GM21825 (cell line): ENCODE data around the gene AGR3.

Experiments used
- ATAC-seq: cut with Tn5 transposase; IDR thresholded peaks from one replicate; pipeline ENCODE4 v1.9.1; 2021; ENCODE audit warnings: mild to moderate bottlenecking, moderate library complexity; ENCODE audit not compliant: unreplicated experiment

AGR3 gene

GRCh38 chr7:16881844-16882243, at the start of gene AGR3:
Gene AGR3 (minus strand): TSS chr7:16881983. CDS start chr7:16878618, 3,365 bp downstream.
- ATAC-seq: no peak

GRCh38 chr7:16930946-16931345, 49.2 kb upstream of the AGR3 start:
- no peak for ATAC-seq

GRCh38 chr7:16929146-16929762, 47.5 kb upstream of the AGR3 start:
- ATAC-seq: peak; percentile 84

- ATAC-seq: no peak
Measured at GRCh38 chr7:16926861-16927260, 45.1 kb upstream of the AGR3 start.

GRCh38 chr7:16926283-16926682, 44.5 kb upstream of the AGR3 start:
- ATAC-seq: no peak

GRCh38 chr7:16925609-16926008, 43.8 kb upstream of the AGR3 start:
- ATAC-seq: no peak

DNA sequence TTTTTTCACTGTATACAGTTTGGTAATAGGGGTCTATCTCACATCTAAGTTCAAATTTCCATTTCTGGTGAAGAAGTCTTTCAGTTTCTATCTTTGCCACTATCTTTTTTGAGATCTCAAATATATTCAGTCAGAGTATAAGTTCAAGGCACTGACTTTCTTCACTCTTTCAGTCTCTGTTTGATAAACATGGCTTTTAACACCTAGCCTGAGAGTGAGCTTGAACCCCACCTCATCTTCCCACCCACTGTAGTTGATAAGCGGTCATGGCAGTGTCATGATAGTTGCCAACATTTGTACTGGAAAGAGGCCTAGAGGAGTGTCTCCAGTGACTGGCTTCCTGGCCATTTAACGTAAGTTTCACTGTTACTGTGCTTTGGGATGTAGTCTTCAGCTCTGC, 41.2 kb upstream of the AGR3 start:
- no peak for ATAC-seq

- ATAC-seq: no peak
Measured at GRCh38 chr7:16921644-16922257, 40.0 kb upstream of the AGR3 start.

DNA sequence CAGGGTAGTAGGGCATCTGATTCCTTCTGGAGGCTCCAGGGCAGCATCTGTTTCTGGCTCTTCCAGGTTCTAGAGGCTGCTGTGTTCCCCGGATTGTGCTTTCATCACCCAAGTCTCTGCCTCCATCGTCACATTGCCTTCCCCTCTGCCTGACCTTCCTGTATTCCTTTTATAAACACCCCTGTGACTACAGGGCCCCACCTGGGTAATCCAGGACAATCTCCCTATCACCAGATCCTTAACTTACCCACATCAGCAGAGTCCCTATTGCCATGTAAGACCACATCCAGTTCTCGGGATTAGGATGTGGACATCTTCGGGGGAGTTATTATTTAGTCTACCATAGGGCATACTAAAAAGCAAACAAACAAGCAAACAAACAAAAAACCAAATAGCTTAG, 39.4 kb upstream of the AGR3 start:
- ATAC-seq: no peak

GRCh38 chr7:16919440-16919839, 37.7 kb upstream of the AGR3 start:
- no peak for ATAC-seq

DNA sequence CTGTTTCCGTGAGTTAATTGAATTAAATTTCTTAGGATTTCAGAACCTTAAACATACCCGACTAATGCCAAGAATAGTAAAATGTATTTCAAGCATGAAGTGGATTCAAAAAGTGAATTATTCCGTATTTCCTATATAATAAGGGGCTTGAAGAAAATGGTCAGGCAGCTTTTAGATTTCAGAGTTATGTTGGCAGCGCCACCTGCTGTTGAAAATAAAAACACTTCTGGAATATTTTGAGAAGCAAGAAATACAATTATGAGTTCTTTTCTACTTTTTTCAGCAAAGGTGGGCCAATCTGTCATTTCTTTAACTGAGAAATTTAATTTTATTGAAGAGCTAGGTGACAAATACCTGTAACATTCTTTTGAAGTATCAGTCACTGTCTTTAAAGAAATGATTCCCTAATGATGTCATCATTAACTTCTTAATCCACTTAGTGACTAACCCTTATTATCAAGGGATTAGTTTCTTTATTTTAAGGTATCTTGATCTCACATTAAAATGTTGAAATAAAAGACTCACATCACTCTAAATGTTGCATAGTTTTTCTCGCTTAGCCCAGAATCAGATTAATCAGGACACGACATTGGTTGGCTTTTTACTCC, 36.6 kb upstream of the AGR3 start:
- ATAC-seq: no peak

GRCh38 chr7:16916738-16917137, 35.0 kb upstream of the AGR3 start:
- no peak for ATAC-seq

DNA sequence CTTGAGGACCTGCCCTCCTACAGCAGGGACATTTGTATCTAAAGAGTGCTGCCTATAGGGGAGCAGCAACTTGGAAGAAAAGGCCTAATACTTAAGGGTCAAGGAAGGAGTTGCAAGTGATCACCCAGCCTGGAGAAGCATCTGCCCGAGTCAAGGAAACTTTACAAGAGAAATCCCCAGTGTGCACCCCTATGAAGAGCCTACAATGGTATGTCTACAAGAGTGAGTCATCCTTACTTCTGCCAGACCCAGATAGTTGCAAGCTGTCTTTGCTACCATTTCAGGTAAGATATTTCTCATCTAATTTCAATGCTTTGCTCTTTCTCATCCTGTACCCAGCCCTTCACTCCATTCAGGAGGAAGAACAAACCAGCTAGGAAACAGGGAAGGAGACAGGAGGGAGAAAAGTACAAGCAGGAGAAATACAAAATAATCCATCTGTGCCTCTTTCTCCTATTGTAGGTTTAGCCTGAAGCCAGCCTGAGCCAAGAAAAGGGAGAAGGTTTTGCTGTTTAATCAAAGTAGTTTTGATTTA, 34.4 kb upstream of the AGR3 start:
- ATAC-seq: no peak

- ATAC-seq: no peak
Measured at GRCh38 chr7:16915405-16915804, 33.6 kb upstream of the AGR3 start.

DNA sequence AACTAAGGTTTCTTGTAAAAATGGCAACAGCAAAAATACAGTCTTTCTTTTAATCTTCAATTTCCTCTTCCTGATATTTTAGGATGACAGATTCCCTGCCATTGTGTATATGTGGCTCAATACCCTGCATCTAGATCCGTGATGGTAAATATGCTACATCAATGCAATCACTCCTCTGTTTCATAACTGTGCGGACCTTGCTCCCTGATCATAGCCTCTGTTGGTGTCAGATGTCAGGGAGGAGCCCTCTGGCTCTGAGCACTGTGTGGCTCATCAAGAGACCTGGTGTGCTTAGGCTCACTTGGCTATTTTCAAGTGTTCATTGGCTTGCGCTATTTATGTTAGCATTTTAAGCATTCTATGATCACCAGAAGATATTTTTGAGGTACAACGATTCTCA, 33.0 kb upstream of the AGR3 start:
- ATAC-seq: no peak

GRCh38 chr7:16913643-16914042, 31.9 kb upstream of the AGR3 start:
- no peak for ATAC-seq

GRCh38 chr7:16912540-16912939, 30.8 kb upstream of the AGR3 start:
- ATAC-seq: no peak

DNA sequence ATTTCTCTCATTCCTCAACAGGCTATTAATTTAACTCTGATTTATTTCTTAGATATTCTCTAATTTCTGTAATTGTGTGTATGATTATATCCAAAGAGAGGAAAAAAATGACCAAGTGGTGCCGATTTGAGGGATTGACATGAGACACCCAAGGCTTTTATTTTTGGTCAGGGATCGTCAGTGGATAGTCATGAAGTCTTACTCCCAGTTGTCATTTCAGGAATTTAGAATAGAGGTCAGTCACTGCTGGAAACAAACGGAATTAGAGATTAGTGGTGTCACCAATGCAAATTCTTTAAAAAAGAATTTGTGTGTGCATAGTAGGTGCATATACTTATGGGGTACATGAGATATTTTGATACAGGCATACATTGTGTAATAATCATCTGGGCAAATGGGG, 26.8 kb upstream of the AGR3 start:
- ATAC-seq: no peak

DNA sequence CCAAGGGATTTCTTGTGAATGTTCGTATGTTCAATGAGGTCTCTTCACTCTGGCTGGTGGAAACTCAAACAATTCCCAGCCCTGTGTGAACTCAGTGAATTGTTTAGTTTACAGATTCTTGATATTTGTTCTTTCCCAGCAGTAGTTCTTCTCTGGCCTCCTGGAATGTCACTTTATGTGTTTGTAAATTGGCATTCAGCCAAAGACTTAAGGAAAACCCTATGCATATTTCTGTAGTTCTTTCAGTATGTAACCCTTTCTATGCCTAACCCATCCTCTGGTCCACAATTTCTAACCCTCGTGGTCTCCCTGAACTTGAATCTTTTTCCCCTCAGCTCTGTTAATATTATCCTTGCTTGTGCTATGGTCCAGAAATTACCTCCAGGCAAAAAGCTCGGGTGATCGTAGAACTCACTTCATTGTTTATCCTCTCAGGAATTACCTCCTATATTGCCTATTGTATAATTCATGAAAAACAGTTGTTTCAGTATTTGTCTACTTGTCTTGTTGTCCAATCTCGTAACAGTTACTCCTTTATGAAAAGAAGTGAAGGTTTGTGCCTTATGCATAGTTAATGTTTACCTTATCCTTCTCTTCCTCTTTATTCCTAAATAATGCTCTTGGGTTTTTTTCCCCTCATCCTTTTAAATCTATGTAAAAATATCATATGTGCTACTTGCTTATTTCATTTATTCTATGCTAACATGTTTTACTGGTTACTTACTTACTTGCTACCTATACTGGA, 23.7 kb upstream of the AGR3 start:
- no peak for ATAC-seq

GRCh38 chr7:16904076-16904475, 22.3 kb upstream of the AGR3 start:
- no peak for ATAC-seq

DNA sequence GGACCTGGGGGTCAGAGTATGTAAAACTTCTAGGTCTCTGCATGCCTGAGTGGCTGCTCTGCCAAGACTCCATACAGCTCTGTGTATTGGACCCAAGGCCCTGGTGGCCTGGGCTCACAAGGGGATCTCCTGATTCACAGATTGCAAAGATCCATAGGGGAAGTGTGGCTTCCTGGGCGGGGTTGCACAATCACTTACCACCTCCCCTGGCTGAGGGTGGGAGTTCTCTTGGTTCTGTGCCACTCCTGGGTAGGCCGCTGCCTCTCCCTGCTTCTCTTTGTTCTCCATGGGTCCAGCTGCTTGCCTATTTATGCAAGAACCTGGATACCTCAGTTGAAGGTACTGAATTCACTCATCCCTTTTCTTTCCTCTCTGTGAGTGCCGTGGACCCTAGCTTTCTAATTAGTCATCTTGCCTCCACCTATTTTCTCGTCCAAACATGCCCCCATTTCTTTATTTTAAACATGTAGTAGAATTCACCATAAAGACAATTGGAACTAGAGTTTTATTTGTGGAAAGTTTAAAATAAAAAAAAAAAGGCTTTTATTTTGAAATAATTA, 18.5 kb upstream of the AGR3 start:
- ATAC-seq: no peak
